ENCODE results near the gene LDHD. TPM values are rescaled to one million over a fixed set of nuclear protein-coding genes. Genes with fewer than 3 reads are reported as not detected.

Gene LDHD
- total RNA-seq, 1 donor from 2014 or later: 0.65 TPM

DNA sequence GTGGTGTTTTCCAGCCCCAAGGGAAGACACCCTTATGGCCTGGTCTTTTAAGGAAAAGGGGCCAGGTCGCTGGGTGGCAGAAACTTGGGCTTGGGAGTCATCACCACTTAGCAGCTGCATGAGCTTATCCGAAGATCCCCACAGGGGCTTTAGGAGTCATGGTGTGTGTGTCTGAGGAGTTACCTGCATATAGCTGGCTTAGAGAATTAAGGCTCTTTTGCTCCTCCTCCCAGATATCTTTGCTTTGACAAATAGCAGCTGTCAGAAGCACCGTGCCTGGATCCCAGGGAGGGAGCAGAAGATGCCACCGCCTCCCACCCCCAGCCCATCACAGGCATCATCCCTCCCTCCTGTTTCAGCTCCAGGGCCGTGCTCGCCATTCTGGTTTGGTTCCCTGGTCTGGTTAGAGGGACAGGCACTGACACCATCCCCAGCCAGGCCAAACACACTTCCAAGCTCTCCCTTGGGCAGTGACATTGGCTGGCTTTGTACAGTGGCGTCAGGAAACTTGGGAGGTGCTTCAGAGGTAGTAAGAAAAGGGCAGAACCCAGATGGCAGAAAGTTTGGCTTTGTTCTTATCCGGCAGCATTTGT lies 17.4 kb downstream of the LDHD start:
- Mint-ChIP-seq H3K27me3 (ENCODE audit: low read depth) (no peaks in the 10 kb centered on the region), H3K27ac (peak overlapping the region; percentile 80), H3K9me3 (peaks cover 3% of the 10 kb centered on the region), H3K36me3 (peaks cover 3% of the 10 kb centered on the region), H3K4me3 (no peak overlapping the region), H3K4me1 (peaks cover 36% of the 10 kb centered on the region)
- TF ChIP-seq CTCF (IDR thresholded peaks at IDR 0.05; ENCODE audit: unreplicated experiment): no peak
- no peak for DNase-seq (ENCODE audit: low spot score in 2 of 2, unreplicated experiment in 2 of 2)

GRCh38 chr16:75097941-75098901 lies 18.4 kb downstream of the LDHD start:
- DNase-seq (ENCODE audit: low spot score in 2 of 2, unreplicated experiment in 2 of 2): no peak
- Mint-ChIP-seq H3K27ac (no peak overlapping the region), H3K4me3 (no peak overlapping the region), H3K36me3 (no peaks in the 10 kb centered on the region), H3K9me3 (no peaks in the 10 kb centered on the region), H3K27me3 (ENCODE audit: low read depth) (no peaks in the 10 kb centered on the region), H3K4me1 (peaks cover 36% of the 10 kb centered on the region)
- TF ChIP-seq CTCF (IDR thresholded peaks at IDR 0.05; ENCODE audit: unreplicated experiment): no peak

GRCh38 chr16:75097191-75097761 lies 19.3 kb downstream of the LDHD start:
- H3K4me1 Mint-ChIP-seq: peaks cover 36% of the 10 kb centered on the region
- no peak overlapping the region for H3K4me3 Mint-ChIP-seq
- H3K27ac Mint-ChIP-seq: peak overlapping the region; percentile 93
- H3K36me3 Mint-ChIP-seq: no peaks in the 10 kb centered on the region
- no peaks in the 10 kb centered on the region for H3K9me3 Mint-ChIP-seq
- no peak for TF ChIP-seq CTCF (IDR thresholded peaks at IDR 0.05; ENCODE audit: unreplicated experiment)
- no peaks in the 10 kb centered on the region for H3K27me3 Mint-ChIP-seq (ENCODE audit: low read depth)
- no peak for DNase-seq (ENCODE audit: low spot score in 2 of 2, unreplicated experiment in 2 of 2)

GRCh38 chr16:75096656-75097055 lies 19.9 kb downstream of the LDHD start:
- H3K36me3 Mint-ChIP-seq: no peaks in the 10 kb centered on the region

GRCh38 chr16:75095204-75095621 lies 21.4 kb downstream of the LDHD start:
- no peak for TF ChIP-seq CTCF (IDR thresholded peaks at IDR 0.05; ENCODE audit: unreplicated experiment)
- no peaks in the 10 kb centered on the region for H3K36me3 Mint-ChIP-seq
- no peak for DNase-seq (ENCODE audit: low spot score in 2 of 2, unreplicated experiment in 2 of 2)
- H3K4me1 Mint-ChIP-seq: peaks cover 33% of the 10 kb centered on the region
- no peaks in the 10 kb centered on the region for H3K27me3 Mint-ChIP-seq (ENCODE audit: low read depth)
- no peak overlapping the region for H3K4me3 Mint-ChIP-seq
- peak overlapping the region; percentile 93 for H3K27ac Mint-ChIP-seq
- no peaks in the 10 kb centered on the region for H3K9me3 Mint-ChIP-seq

More at GRCh38 chr16:75096656-75097055, 19.9 kb downstream of the LDHD start:
- no peaks in the 10 kb centered on the region for H3K9me3 Mint-ChIP-seq
- peak overlapping the region; percentile 93 for H3K27ac Mint-ChIP-seq
- peak; percentile 47 for TF ChIP-seq CTCF (IDR thresholded peaks at IDR 0.05; ENCODE audit: unreplicated experiment)
- no peaks in the 10 kb centered on the region for H3K27me3 Mint-ChIP-seq (ENCODE audit: low read depth)
- peaks cover 36% of the 10 kb centered on the region for H3K4me1 Mint-ChIP-seq
- no peak overlapping the region for H3K4me3 Mint-ChIP-seq
- DNase-seq (ENCODE audit: low spot score in 2 of 2, unreplicated experiment in 2 of 2): peak in 1 of 2 experiments; percentile 57
